Psoas muscle (tissue), 8 donors: ENCODE data around the gene FSTL4. TPM values are rescaled to one million over a fixed set of nuclear protein-coding genes. Genes with fewer than 3 reads are reported as not detected.

Experiments used
- ATAC-seq, 4 donors: fragments of 200-7000 bp; cut with Tn5 transposase; one replicate each; pipeline ENCODE4 v1.9.1; 2020; ENCODE audit warnings: moderate library complexity in 3 of 4, mild to moderate bottlenecking in 2 of 4
- DNase-seq, 2 donors: peaks; one replicate each; pipeline ENCODE4 v3.0.0-alpha.2; 2020
- H3K27ac ChIP-seq: fragments of 200-600 bp; one replicate; pipeline ENCODE4 v1.8.0; 2022
- H3K27me3 ChIP-seq, 3 donors: fragments of 200-600 bp in 1 of 3; one replicate each; pipeline versions ENCODE4 v1.6.1 to v1.8.0; 2013 to 2022; ENCODE audit warnings: low read length in 2 of 3, mild to moderate bottlenecking in 2 of 3, moderate library complexity in 1 of 3; ENCODE audit not compliant: insufficient read depth in 3 of 3
- H3K36me3 ChIP-seq, 2 donors: fragments of 200-600 bp in 1 of 2; one replicate each; pipeline versions ENCODE4 v1.6.1 to v1.8.0; 2013 to 2022; ENCODE audit warnings: low read depth in 1 of 2, mild to moderate bottlenecking in 1 of 2, moderate library complexity in 1 of 2; ENCODE audit not compliant: insufficient read depth in 1 of 2
- H3K4me1 ChIP-seq: fragments of 200-600 bp; one replicate; pipeline ENCODE4 v1.8.0; 2022
- H3K4me3 ChIP-seq: fragments of 200-600 bp; one replicate; pipeline ENCODE4 v1.8.0; 2022; ENCODE audit warnings: mild to moderate bottlenecking
- H3K9me3 ChIP-seq: fragments of 200-600 bp; one replicate; pipeline ENCODE4 v1.8.0; 2022
- CTCF ChIP-seq: fragments of 200-600 bp; IDR thresholded peaks from one replicate; pipeline ENCODE4 v1.8.0; 2022; ENCODE audit warnings: antibody characterized with exemption
- WGBS, 3 donors: extraction: QIAGEN DNeasy Blood & Tissue Kit; methylation state at CpG; one replicate each; pipeline versions ENCODE4 v1.1.6 to v1.1.7; 2013; 5-methylcytosine and 5-hydroxymethylcytosine counted together
- intact Hi-C, 2 donors: fragments of 100-400 bp; cut with DNase I; formaldehyde crosslinking; loops; one replicate each; pipeline versions ENCODE4 v1.11.0 to v1.14.2; 2022
- polyA plus RNA-seq, 3 donors: library from polyadenylated mRNA; stranded (reverse); fragments of 200-250 nt; gene quantifications; one replicate each; pipeline ENCODE4 v1.2.3, GENCODE V29; 2013
- total RNA-seq, 4 donors: library from RNA; stranded (reverse); fragmentation: NEBNext Ultra II Directional in 2 of 4; extraction: Animal tissue kit (Norgen Biotek cat#: 25700) in 2 of 4; gene quantifications; one replicate each; pipeline versions ENCODE4 v1.2.1 to v1.2.4, GENCODE V29; 2021 to 2023
- donor health status: healthy with polysubstance abuse.
- donor health status: DM: no; HTN: no; CAD: no; lungs with moderate emphysema.
- donor health status: Bipolar disorder and iron deficiency.
- donor health status: healthy.
- donor health status: DM: yes; HTN: yes; CAD: no.
- donor health status: DM: no; HTN: no; CAD: no.
- donor health status: DM: no; HTN: no; CAD: no.
- donor health status: DM: yes; HTN: yes; CAD: no.

FSTL4 gene
- total and polyA plus RNA-seq, 7 donors: 0.07 to 0.81 (median 0.24) TPM

DNA sequence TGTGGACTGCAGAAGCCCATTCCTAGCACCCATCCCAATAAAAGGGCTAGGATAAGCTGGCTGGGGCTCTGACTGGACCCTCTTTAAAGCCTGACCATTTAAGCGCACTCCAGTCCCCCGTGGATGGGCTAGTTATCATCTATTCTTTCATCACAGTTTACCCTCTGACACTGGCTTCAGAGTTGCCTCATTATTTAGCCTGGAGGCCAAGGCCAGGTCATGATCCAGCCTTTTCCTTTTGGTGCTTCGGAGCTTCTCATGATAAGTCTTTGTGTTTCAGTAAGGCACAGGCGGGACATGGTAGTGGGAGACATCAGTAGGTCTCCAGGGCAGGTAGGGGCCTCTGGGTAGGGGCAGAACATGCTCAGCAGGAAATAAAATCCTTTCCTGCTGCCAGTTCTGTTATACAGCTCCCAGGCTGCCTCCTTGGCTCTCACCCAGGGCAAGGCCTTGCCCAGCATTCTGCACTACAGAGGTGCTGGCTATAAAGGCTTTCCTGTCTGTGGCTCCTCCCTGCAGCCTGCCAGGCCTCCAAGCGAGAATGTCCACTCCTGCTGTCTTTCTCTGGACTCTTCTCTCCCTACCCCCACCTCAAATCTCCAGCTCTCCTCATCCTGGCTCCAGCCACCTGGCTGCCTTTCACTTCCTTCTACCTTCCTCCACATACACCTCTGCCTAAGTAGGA lies 128.8 kb downstream of the FSTL4 start:
- intact Hi-C loops: no loop called here
- H3K27me3 ChIP-seq: peaks cover 0 to 3% (median 0%) of the 10 kb centered on the region in 3 donors
- no peaks in the 10 kb centered on the region for H3K9me3 ChIP-seq
- WGBS, 3 donors: 72 to 88% (median 85%) methylated on average over 5 of the region's 5 CpGs
- H3K4me3 ChIP-seq: no peak overlapping the region
- no peaks in the 10 kb centered on the region for H3K4me1 ChIP-seq
- TF ChIP-seq CTCF: no peak
- no peak for DNase-seq
- H3K36me3 ChIP-seq: no peaks in the 10 kb centered on the region
- no peak overlapping the region for H3K27ac ChIP-seq
- no peak for ATAC-seq

GRCh38 chr5:133482028-133482427 lies 130.3 kb downstream of the FSTL4 start:
- intact Hi-C loops: no loop called here
- no peak for TF ChIP-seq CTCF
- Histone ChIP-seq H3K4me1 (no peaks in the 10 kb centered on the region), H3K27ac (no peak overlapping the region), H3K4me3 (no peak overlapping the region), H3K9me3 (no peaks in the 10 kb centered on the region), H3K36me3 (no peaks in the 10 kb centered on the region), H3K27me3 (peaks cover 0 to 3% (median 0%) of the 10 kb centered on the region in 3 donors)
- 58 to 71% (median 61%) methylated on average over 3 of the region's 3 CpGs for WGBS, 3 donors
- DNase-seq (no peak), ATAC-seq (no peak)

- Histone ChIP-seq H3K27me3 (no peaks in the 10 kb centered on the region), H3K4me3 (no peak overlapping the region), H3K27ac (no peak overlapping the region), H3K9me3 (no peaks in the 10 kb centered on the region), H3K36me3 (no peaks in the 10 kb centered on the region), H3K4me1 (no peaks in the 10 kb centered on the region)
- 75 to 85% (median 81%) methylated on average over 10 of the region's 10 CpGs for WGBS, 3 donors
- intact Hi-C loops: no loop called here
- DNase-seq (no peak), ATAC-seq (no peak)
- TF ChIP-seq CTCF: no peak
Measured at GRCh38 chr5:133480866-133481265, 131.5 kb downstream of the FSTL4 start.

DNA sequence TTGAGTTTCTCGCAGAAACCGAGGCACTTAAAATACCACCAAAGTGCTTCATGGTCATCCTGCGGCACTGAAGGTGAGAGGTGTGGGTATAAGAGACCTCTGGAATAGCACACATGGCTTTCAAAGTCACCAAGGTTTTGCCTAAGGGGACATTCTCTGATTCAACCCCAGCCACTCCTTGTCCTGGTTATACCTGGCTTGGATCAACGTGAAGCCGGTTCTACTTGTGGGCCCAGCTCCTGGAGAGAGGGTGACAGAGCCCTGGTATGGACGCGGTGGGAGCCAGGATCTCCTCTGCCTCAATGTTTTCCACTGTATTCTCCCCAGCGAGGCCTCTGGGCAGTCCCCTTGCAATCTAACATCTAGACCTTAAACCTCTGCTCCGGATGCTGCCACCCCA lies 132.0 kb downstream of the FSTL4 start:
- no peaks in the 10 kb centered on the region for H3K36me3 ChIP-seq
- intact Hi-C loops: no loop called here
- H3K27ac ChIP-seq: no peak overlapping the region
- ATAC-seq: no peak
- H3K9me3 ChIP-seq: no peaks in the 10 kb centered on the region
- WGBS, 3 donors: 96% methylated on average over 9 of the region's 9 CpGs
- H3K4me1 ChIP-seq: no peaks in the 10 kb centered on the region
- no peak overlapping the region for H3K4me3 ChIP-seq
- TF ChIP-seq CTCF: no peak
- no peak for DNase-seq
- H3K27me3 ChIP-seq: no peaks in the 10 kb centered on the region
